Erythroblast (primary cell): ENCODE data around the gene FADS6.

ENCODE experiments used
- GATA1 ChIP-seq: IDR thresholded peaks from 2 replicates; pipeline ENCODE4 v1.6.1; 2011; ENCODE audit warnings: low read depth, mild to moderate bottlenecking, control low read depth, low read length, moderate library complexity
- POLR2A ChIP-seq: IDR thresholded peaks from 2 replicates; pipeline ENCODE4 v1.6.1; 2011; ENCODE audit warnings: mild to moderate bottlenecking, low read length

DNA sequence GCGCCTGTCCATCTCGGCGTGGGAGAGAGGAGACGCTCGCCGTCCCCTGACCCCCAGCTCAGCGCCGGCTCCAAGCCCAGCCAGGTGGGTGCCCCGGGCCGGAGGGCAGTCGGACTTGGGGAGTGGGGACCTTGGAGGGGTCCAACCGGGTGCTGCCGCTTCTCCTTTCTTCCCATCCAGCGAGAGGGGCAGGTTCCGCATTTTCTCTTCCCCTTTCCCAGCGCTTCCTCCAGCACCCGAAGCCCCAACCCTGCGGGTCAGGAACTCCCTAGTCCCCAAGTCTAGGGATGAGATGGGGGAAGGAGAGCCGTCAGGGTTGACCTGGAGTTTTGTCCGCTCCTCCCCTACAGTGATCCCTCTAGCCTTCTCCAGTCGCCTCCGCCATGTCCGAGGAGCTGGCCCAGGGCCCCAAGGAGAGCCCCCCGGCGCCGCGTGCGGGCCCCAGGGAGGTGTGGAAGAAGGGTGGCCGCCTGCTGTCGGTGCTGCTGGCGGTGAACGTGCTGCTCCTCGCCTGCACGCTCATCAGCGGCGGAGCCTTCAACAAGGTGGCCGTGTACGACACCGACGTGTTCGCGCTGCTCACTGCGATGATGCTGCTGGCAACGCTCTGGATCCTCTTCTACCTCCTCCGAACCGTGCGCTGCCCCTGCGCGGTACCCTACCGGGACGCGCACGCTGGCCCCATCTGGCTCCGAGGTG, 31.0 kb upstream of the FADS6 start, which contains the start of gene OTOP2:
- TF ChIP-seq POLR2A (no peak), GATA1 (no peak)
